Inferior parietal cortex (tissue), 1 donor: Measurements from ENCODE around the gene CLSTN3.
"Not testable (repeated sequence)": the region's sequence is repeated elsewhere in the genome, so short reads cannot be mapped to it uniquely, and the experiment has no call there.

Experiments
- DNase-seq: peaks from one replicate; pipeline ENCODE4 v3.0.0-alpha.2; 2016; ENCODE audit errors: extremely low spot score

The CLSTN3 gene

GRCh38 chr12:7103837-7104584 is 26.2 kb upstream of the CLSTN3 start:
- DNase-seq, result no peak

- no peak for DNase-seq
These were observed 24.1 kb upstream of the CLSTN3 start for GRCh38 chr12:7106082-7106481.

- DNase-seq, result not testable (repeated sequence)
These were observed 23.0 kb upstream of the CLSTN3 start for GRCh38 chr12:7107181-7107580.

GRCh38 chr12:7107636-7108002 is 22.6 kb upstream of the CLSTN3 start:
- DNase-seq, result no peak

DNA sequence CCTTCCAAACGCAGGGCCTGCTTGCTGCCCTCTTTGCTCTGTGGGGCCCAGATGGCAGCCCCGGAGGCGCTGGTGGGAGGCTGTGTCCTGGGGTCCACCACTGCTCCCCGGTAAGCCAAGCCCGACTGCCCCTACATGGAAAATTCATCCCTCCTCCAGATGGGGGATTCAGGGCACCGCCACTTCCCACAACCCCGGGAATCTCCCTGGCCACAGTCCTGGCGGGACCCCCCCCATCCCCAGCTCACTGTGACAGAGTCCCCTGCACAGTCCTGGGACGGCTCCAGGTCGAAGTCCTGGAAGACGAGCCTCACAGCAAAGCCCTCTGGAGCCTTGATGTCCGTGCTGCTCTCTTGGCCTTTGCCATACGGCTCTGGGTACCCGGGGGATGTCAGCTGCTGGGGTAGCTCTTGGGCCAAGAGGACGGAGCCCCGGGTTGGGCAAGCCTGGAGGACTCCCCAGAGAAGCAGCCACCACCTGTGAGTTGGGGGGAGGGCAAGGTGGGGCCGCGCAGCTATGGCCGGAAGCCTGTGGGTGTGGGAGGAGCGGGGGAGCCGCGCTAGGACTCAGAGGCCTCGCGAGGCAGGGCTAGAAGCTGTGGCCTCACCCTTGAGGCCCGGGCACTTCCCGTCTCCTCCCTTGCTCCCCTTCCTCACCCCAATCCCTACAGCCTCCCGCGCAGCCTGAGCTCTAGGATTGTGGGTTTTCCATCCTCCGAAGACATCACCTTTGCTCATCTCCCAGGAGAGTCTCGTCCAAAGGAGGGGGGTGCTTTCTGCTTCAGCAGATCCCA is 22.0 kb upstream of the CLSTN3 start:
- DNase-seq, result no peak

DNA sequence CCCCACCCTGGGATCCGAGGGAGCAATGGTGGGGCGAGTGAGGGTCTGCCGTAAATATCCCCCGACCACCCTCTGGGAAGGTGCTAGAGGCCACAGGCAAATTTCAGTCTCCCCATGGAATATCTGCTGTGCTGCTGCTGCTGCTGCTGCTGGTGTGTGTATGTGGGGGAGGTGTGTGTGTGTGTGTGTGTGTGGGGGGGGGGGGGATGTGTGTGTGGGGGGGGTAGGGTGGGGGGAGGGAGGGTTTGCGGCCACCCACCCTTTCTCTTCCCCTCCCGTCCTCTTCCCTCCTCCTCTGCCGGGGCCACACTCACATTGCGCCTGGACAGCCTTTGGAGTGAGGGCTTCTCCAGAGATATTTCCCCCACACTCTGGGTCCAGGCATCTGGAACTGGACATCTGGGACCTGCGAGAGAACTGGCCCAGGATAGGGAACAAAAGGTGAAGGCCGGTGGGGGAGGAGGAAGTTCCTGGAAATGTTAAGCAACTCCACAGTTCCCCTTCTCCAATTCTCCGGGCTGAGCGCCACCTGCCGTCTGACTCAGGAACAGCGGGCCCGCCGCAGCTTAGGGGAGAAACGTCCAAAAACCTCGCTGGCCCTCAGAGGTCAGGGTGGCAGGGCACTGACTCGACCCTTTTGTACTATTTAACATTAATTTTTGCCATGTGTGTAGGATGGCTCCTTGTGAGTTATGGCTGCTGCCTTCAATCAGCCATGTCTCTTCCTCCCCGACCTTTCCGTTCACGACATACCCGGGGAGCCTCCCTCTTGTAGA is 21.2 kb upstream of the CLSTN3 start, which contains the start of gene C1RL:
Gene C1RL, minus strand, starts transcription at position 419 of the 776 bp plus-strand sequence. Its CDS starts 34 bp downstream, at position 385.
- peak; percentile 81 for DNase-seq

- no peak for DNase-seq
These were observed 20.6 kb upstream of the CLSTN3 start for GRCh38 chr12:7109572-7109920.

DNA sequence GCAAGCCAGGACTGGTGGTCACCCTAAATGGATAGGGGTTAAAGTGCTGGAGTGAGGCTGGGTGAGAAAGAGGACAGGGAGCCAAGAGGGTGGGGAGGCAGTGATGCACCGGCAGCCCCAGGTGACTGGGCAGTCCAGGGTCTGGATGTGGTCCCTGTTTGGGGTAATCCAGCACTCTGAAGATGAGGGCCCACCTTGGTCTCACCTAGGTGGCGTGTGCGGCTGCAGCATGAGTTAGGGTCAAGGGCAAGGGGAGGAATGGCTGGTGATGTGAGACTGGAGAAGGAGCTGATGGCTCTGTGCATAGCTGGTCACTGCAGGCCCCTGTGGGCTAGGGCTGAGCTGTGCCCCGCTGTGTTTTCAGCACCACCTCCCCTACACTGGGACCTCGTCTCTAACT is 19.5 kb upstream of the CLSTN3 start:
- no peak for DNase-seq

DNA sequence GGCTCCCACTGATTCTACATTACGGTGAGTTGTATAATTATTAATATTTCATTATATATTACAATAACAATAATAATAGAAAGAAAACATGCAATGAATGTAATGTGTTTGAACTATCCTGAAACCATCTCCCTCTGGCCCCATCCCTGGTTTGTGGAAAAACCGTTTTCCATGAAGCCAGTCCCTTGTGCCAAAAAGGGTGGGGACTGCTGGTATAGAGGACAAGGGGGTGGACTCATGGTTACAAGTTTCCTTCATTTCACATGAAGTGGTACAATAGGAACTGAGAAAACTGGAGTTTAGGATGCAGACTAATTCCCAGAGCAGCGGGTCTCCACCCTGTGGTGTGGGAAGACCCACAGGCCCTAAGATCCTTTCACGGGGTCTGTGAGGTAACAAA is 18.1 kb upstream of the CLSTN3 start:
- DNase-seq, result no peak

DNA sequence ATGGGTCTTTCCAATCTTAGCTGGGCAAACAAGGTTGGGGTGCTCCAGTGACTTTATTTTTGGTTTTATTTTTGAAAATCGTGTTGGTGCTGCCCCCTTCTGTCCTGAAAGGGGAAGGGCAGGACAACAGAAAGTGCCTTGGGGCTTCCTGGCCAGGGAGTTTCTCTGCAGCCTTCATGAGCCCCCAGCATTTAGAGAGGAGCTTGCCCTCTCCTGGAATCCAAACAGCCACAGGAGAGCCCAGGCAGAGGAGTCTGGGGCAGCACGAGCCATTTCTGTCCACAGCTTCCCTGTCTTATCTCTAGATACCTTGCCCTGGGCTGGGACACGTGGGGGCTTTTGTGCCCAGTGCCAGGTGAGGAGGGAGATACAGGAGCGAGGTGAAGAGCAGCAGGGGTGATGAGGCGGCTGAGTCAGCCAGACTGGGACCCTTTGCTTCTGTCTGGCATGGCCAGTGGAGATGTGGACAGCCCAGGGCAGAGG is 16.7 kb upstream of the CLSTN3 start:
- DNase-seq, result peak; percentile 66

- DNase-seq, result no peak
These were observed 16.2 kb upstream of the CLSTN3 start for GRCh38 chr12:7114008-7114407.

DNA sequence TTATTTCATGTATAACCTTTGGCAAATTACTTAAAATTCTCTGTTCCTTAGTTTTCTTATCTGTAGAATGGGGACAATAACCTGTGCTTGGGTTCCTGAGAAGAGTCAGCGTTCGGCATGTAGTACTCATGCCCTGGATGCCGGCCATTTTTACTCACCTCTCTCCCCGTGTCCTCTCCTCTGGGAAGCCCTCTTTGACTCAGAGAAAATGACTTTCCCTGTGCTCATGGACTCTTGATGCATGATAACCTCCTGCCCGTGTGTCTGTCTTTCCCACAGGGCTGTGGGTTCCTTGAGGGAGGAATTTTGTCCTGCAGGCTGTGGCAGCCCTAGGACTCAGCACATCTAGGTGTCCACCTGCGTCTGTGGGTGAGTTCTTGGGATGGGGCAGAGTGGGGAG is 15.3 kb upstream of the CLSTN3 start:
- no peak for DNase-seq

DNA sequence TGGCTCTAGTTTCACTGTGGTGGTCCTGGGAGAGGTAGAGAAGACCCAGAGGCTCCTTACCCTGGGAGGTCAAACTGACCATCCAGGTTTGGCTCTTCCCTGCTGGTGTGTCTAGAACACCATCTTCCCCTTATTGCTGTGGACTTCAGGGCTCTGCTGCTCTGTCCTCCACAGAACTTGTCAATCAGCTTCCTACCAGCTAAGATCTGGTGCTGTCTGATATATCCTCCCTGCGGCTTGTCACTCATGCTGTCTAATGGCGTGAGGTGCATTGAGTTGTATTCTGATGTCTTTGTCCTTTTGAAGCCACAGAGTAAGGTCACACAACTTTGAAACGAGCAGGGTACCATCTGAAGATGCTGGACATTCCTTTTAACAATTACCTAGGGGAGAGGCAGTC is 14.0 kb upstream of the CLSTN3 start:
- no peak for DNase-seq

- no peak for DNase-seq
These were observed 13.3 kb upstream of the CLSTN3 start for GRCh38 chr12:7116916-7117315.

DNA sequence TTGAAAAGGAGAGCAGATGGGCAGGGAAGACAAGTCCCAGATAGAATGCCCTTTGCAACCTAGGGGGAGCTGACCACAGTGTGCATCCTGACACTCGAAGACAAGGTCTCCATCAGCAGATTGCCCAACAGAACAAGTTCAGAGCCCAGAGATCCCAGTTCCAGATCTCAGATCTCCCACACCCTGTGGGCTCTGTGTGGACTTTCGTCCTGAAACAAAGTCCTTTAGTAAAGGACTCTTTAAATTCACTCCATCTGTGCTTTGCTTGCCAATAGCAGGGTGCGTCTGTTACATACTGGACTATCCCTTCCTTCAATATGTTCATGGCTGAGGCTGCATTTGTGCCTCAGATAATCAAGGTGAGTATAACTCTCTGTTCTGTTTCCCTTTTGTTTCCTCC is 12.5 kb upstream of the CLSTN3 start:
- no peak for DNase-seq

GRCh38 chr12:7118881-7119280 is 11.3 kb upstream of the CLSTN3 start:
- no peak for DNase-seq

DNA sequence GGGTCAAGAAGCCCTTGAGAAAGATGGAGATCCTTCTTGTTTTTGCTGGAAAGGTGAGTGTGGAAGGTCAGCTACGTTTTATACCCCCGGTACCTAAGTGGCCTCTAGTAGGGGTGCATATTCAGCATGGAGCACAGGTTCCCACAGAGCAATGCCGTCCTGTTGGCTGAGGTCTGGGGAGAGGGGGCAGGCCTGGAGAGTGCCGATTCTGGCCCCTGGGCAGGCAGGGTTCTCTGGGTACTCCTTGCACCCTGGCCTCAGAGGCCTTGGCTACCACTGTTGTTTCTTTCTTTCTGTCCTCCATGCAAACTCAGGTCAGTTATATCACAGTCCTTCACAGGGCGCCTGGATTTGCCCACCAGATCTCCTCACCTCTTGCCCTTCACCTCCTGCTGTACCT is 10.0 kb upstream of the CLSTN3 start:
- no peak for DNase-seq

DNA sequence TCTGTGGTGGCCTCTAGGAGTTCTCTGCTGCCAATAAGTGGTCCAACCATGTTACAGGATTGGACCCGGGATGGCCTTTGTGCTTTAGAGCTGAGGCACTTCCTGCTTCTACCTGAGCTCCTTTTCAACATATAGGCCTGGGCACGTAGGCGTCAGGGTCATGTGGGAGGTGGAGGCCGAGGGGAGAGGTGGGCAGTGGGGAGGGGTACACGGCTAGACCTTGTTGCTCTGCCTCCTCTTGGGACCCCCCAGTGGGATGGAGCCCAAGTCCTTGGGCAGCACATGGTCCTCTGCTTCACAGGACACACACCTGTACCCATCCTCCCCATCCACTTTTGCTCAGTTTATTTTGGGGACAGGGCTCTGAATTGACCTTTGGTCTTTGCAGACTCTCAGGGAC is 8.8 kb upstream of the CLSTN3 start:
- DNase-seq, result no peak

GRCh38 chr12:7122811-7123769 is 7.1 kb upstream of the CLSTN3 start:
- no peak for DNase-seq

- DNase-seq, result no peak
These were observed 6.2 kb upstream of the CLSTN3 start for GRCh38 chr12:7123806-7124522.
